ENCODE measurements around the gene GBF1. TPM values are rescaled to one million over a fixed set of nuclear protein-coding genes. Genes with fewer than 3 reads are reported as not detected.

GBF1 gene
- total RNA-seq, 1 experiment from 2014 or later = 28.3 TPM

DNA sequence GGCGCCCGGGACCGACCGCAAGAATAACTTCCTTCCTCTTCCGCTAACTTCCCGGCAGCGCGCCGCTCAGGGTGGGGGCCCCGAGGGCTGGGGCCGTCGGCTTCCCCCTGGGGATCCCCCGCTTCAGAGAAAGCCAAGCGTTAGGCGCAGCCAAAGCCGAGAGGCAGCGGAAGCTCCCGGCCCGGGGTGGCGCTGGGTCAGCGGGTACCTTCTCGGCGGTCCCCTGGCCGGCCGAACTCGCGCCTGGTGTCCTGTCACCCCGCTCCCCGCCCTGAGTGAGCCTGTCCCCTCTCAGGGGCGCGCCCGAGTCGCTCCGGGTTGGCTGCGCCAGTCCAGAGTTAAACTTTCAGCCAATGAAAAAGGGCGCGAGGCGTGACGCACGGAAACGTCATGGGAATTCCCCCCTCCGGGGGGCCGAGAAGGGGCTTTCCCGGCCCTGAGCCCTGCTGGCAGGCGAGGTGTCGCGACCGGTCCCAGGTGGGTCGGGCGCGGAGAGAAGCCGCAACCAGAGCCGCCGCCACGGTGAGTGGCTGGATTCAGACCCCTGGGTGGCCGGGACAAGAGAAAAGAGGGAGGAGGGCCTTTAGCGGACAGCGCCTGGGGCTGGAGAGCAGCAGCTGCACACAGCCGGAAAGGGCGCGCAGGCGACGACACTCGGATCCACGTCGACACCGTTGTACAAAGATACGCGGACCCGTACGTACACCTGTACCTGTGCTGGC is 148.9 kb downstream of the GBF1 start:
- no TSS peak for BruUV-seq (replicated peaks)
- CTCF ChIA-PET = interaction anchor here (0.6 to 0.7 kb wide), 2 partner anchors 29 to 164 kb away, joined by 3 to 14 read pairs; no protein-coding TSS in a partner anchor
- DNase-seq = peak; percentile 75 to 87
- H3K36me3 ChIP-seq (ENCODE audit: low read depth) = no peaks in the 10 kb centered on the region
- H3K4me1 ChIP-seq (replicated peaks; ENCODE audit: insufficient read depth) = 0 out of 2 replicates have a peak, but pooled peaks cover 6% of the 10 kb centered on the region
- H3K27me3 ChIP-seq (ENCODE audit: insufficient read depth, low read depth) = no peaks in the 10 kb centered on the region
- intact Hi-C loops (cut with micrococcal nuclease; ENCODE audit: unreplicated experiment) = loop anchor here (1.0 to 10.0 kb wide), 4 partner anchors 25 to 251 kb away; partner anchors contain the start of gene TRIM8
- TF ChIP-seq, protein P1, sequence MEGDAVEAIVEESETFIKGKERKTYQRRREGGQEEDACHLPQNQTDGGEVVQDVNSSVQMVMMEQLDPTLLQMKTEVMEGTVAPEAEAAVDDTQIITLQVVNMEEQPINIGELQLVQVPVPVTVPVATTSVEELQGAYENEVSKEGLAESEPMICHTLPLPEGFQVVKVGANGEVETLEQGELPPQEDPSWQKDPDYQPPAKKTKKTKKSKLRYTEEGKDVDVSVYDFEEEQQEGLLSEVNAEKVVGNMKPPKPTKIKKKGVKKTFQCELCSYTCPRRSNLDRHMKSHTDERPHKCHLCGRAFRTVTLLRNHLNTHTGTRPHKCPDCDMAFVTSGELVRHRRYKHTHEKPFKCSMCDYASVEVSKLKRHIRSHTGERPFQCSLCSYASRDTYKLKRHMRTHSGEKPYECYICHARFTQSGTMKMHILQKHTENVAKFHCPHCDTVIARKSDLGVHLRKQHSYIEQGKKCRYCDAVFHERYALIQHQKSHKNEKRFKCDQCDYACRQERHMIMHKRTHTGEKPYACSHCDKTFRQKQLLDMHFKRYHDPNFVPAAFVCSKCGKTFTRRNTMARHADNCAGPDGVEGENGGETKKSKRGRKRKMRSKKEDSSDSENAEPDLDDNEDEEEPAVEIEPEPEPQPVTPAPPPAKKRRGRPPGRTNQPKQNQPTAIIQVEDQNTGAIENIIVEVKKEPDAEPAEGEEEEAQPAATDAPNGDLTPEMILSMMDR (conservative IDR thresholded peaks at IDR 0.05) = peak; percentile 79
- TF ChIP-seq EZH2 (IDR thresholded peaks at IDR 0.05; ENCODE audit: low read depth) = no peak
- peak overlapping the region; percentile 77 for H3K4me3 ChIP-seq
- H3K27ac ChIP-seq = peak overlapping the region; percentile 40
- H2AFZ ChIP-seq = peak overlapping the region; percentile 83
- peak overlapping the region; percentile 95 for H3K4me2 ChIP-seq
- H3K9me3 ChIP-seq (ENCODE audit: insufficient read depth, low read depth) = no peaks in the 10 kb centered on the region
- no peaks in the 10 kb centered on the region; the same call in 1 of the 2 replicates for H3F3A ChIP-seq (ENCODE audit: insufficient read depth, low read depth)
- no peaks in the 10 kb centered on the region for H3K9me2 ChIP-seq (ENCODE audit: insufficient read depth)
- POLR2A ChIA-PET (ENCODE audit: unreplicated experiment) = interaction anchor here (0.6 kb wide), 1 partner anchor 107 kb away, joined by 3 read pairs; no protein-coding TSS in a partner anchor
- H3K79me2 ChIP-seq (ENCODE audit: low read depth) = peaks cover 5% of the 10 kb centered on the region; the same call in 1 of the 2 replicates
- no peaks in the 10 kb centered on the region for H4K20me1 ChIP-seq (ENCODE audit: insufficient read depth)

DNA sequence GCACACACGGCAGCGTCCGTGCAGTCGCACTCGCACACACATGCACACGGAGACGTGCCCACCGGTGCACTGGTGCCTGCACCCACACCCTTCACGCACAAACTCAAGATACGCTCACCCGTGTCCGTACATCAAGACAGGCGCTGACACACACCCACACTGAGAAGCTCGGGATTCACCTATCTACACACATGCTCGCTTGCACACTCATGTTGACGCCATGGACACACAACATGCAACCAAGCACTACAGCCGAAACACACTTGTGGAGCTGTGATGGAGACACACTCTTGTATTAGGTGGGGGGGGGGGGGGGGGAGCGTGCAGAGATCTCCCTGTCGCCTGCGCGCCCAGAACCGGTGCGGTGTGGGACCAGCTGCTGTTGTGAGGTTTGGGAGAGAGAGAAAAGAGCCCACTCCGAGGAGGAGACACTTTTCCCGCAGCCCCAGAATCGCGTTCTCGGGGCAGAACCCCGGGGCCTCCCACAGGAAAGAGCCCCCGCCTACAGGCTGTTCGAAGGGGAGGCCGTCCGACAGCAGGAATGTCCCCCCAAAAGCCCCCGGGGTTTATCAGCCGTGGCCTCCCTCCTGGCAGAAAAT is 149.6 kb downstream of the GBF1 start:
- Histone ChIP-seq H4K20me1 (ENCODE audit: insufficient read depth) (no peaks in the 10 kb centered on the region), H3K4me3 (peak overlapping the region; percentile 77), H3K27ac (peak overlapping the region; percentile 40), H3F3A (ENCODE audit: insufficient read depth, low read depth) (no peaks in the 10 kb centered on the region; the same call in 1 of the 2 replicates), H3K27me3 (ENCODE audit: insufficient read depth, low read depth) (no peaks in the 10 kb centered on the region), H3K4me1 (replicated peaks; ENCODE audit: insufficient read depth) (0 out of 2 replicates have a peak, but pooled peaks cover 6% of the 10 kb centered on the region), H3K4me2 (peak overlapping the region; percentile 95), H2AFZ (peak overlapping the region; percentile 89), H3K9me2 (ENCODE audit: insufficient read depth) (no peaks in the 10 kb centered on the region), H3K9me3 (ENCODE audit: insufficient read depth, low read depth) (no peaks in the 10 kb centered on the region), H3K36me3 (ENCODE audit: low read depth) (no peaks in the 10 kb centered on the region), H3K79me2 (ENCODE audit: low read depth) (peaks cover 5% of the 10 kb centered on the region; the same call in 1 of the 2 replicates)
- DNase-seq = no peak
- ChIA-PET POLR2A (ENCODE audit: unreplicated experiment) (interaction anchor here (0.6 to 0.7 kb wide), 2 partner anchors 9 to 189 kb away, joined by 13 to 21 read pairs; no protein-coding TSS in a partner anchor), CTCF (no interaction called here)
- TF ChIP-seq, protein P1 (conservative IDR thresholded peaks at IDR 0.05) = no peak
- no peak for TF ChIP-seq EZH2 (IDR thresholded peaks at IDR 0.05; ENCODE audit: low read depth)
- BruUV-seq (replicated peaks) = no TSS peak
- intact Hi-C loops (cut with micrococcal nuclease; ENCODE audit: unreplicated experiment) = loop anchor here (1.0 to 10.0 kb wide), 4 partner anchors 26 to 250 kb away; partner anchors contain the start of gene TRIM8
